Measurements from ENCODE around the gene HJURP.

- no peak for TF ChIP-seq GATA2 (IDR thresholded peaks at IDR 0.05; ENCODE audit: low read depth, low read length)
- TF ChIP-seq GATA3 (IDR thresholded peaks at IDR 0.05; ENCODE audit: low read depth, low read length): no peak
Measured at GRCh38 chr2:233789554-233789953, 64.8 kb downstream of the HJURP start.

Measured in SH-SY5Y (cell line).